Measurements from ENCODE around the gene IFNA8.
"Not testable (repeated sequence)": the region's sequence is repeated elsewhere in the genome, so short reads cannot be mapped to it uniquely, and the experiment has no call there.

The IFNA8 gene

GRCh38 chr9:21408817-21409216 is at the start of gene IFNA8:
TSS of gene IFNA8 (plus strand) at chr9:21409117. CDS start at chr9:21409177, 60 bp downstream.
- Histone ChIP-seq H3K9me3 (ENCODE audit: insufficient read depth, low read length, severe bottlenecking) (no peaks in the 10 kb centered on the region), H4K20me1 (ENCODE audit: insufficient read depth, low read length) (no peaks in the 10 kb centered on the region), H3K4me1 (ENCODE audit: insufficient read depth, low read length) (no peaks in the 10 kb centered on the region), H2AFZ (ENCODE audit: low read depth, low read length) (no peak within 1 kb of the TSS), H3K27ac (ENCODE audit: low read length) (no peak within 1 kb of the TSS), H3K4me2 (ENCODE audit: insufficient read depth, low read length) (no peak within 1 kb of the TSS), H3K79me2 (ENCODE audit: insufficient read depth, low read length) (no peaks in the 10 kb centered on the region), H3K9ac (ENCODE audit: low read depth, low read length) (no peak within 1 kb of the TSS), H3K27me3 (ENCODE audit: insufficient read depth, low read length, poor library complexity) (peaks cover 3% of the 10 kb centered on the region), H3K4me3 (ENCODE audit: low read depth in 1 of 2, low read length in 2 of 2) (no peak within 1 kb of the TSS), H3K36me3 (ENCODE audit: insufficient read depth, low read length) (no peaks in the 10 kb centered on the region)
- DNase-seq (no peak), ATAC-seq (ENCODE audit: insufficient read depth, low read depth) (no peak)
- TF ChIP-seq EZH2 (IDR thresholded peaks at IDR 0.05; ENCODE audit: borderline replicate concordance, low read depth, low read length, severe bottlenecking) (no peak), CTCF (IDR thresholded peaks at IDR 0.05; ENCODE audit: borderline replicate concordance, extremely low read depth, low read length, poor library complexity, severe bottlenecking) (no peak)

GRCh38 chr9:21362287-21362686 is 46.6 kb upstream of the IFNA8 start:
- H3K9ac ChIP-seq (ENCODE audit: low read depth, low read length), result no peak overlapping the region
- no peak for ATAC-seq (ENCODE audit: insufficient read depth, low read depth)

GRCh38 chr9:21367169-21367568 is 41.7 kb upstream of the IFNA8 start:
- H3K9me3 ChIP-seq (ENCODE audit: insufficient read depth, low read length, severe bottlenecking); H3K27me3 ChIP-seq (ENCODE audit: insufficient read depth, low read length, poor library complexity); H3K4me2 ChIP-seq (ENCODE audit: insufficient read depth, low read length); H3K27ac ChIP-seq (ENCODE audit: low read length); H3K79me2 ChIP-seq (ENCODE audit: insufficient read depth, low read length); ATAC-seq (ENCODE audit: insufficient read depth, low read depth); DNase-seq; H4K20me1 ChIP-seq (ENCODE audit: insufficient read depth, low read length); H3K4me1 ChIP-seq (ENCODE audit: insufficient read depth, low read length); H2AFZ ChIP-seq (ENCODE audit: low read depth, low read length); H3K9ac ChIP-seq (ENCODE audit: low read depth, low read length); H3K36me3 ChIP-seq (ENCODE audit: insufficient read depth, low read length); H3K4me3 ChIP-seq (ENCODE audit: low read depth in 1 of 2, low read length in 2 of 2): not testable (repeated sequence)

More at GRCh38 chr9:21362287-21362686, 46.6 kb upstream of the IFNA8 start:
- no peak overlapping the region for H3K27ac ChIP-seq (ENCODE audit: low read length)
- H3K4me3 ChIP-seq (ENCODE audit: low read depth in 1 of 2, low read length in 2 of 2), result no peak overlapping the region
- H3K79me2 ChIP-seq (ENCODE audit: insufficient read depth, low read length), result no peaks in the 10 kb centered on the region
- no peak for DNase-seq
- H3K27me3 ChIP-seq (ENCODE audit: insufficient read depth, low read length, poor library complexity), result peaks cover 6% of the 10 kb centered on the region
- peaks cover 12% of the 10 kb centered on the region for H3K4me1 ChIP-seq (ENCODE audit: insufficient read depth, low read length)
- TF ChIP-seq EZH2 (IDR thresholded peaks at IDR 0.05; ENCODE audit: borderline replicate concordance, low read depth, low read length, severe bottlenecking), result no peak
- TF ChIP-seq CTCF (IDR thresholded peaks at IDR 0.05; ENCODE audit: borderline replicate concordance, extremely low read depth, low read length, poor library complexity, severe bottlenecking), result no peak
- no peak overlapping the region for H2AFZ ChIP-seq (ENCODE audit: low read depth, low read length)
- no peaks in the 10 kb centered on the region for H3K9me3 ChIP-seq (ENCODE audit: insufficient read depth, low read length, severe bottlenecking)
- no peak overlapping the region for H3K4me2 ChIP-seq (ENCODE audit: insufficient read depth, low read length)
- H3K36me3 ChIP-seq (ENCODE audit: insufficient read depth, low read length), result no peaks in the 10 kb centered on the region
- H4K20me1 ChIP-seq (ENCODE audit: insufficient read depth, low read length), result no peaks in the 10 kb centered on the region

GRCh38 chr9:21367957-21368356 is 41.0 kb upstream of the IFNA8 start, which contains the start of gene IFNA13:
TSS of gene IFNA13 (minus strand) at chr9:21368057. CDS start at chr9:21368010, 47 bp downstream.
- no peaks in the 10 kb centered on the region for H3K79me2 ChIP-seq (ENCODE audit: insufficient read depth, low read length)
- ATAC-seq (ENCODE audit: insufficient read depth, low read depth), result no peak
- H3K27ac ChIP-seq (ENCODE audit: low read length), result no peak within 1 kb of the TSS
- no peak within 1 kb of the TSS for H2AFZ ChIP-seq (ENCODE audit: low read depth, low read length)
- H3K27me3 ChIP-seq (ENCODE audit: insufficient read depth, low read length, poor library complexity), result peaks cover 6% of the 10 kb centered on the region
- no peaks in the 10 kb centered on the region for H3K36me3 ChIP-seq (ENCODE audit: insufficient read depth, low read length)
- H3K4me1 ChIP-seq (ENCODE audit: insufficient read depth, low read length), result no peaks in the 10 kb centered on the region
- no peak for DNase-seq
- TF ChIP-seq EZH2 (IDR thresholded peaks at IDR 0.05; ENCODE audit: borderline replicate concordance, low read depth, low read length, severe bottlenecking) (no peak), CTCF (IDR thresholded peaks at IDR 0.05; ENCODE audit: borderline replicate concordance, extremely low read depth, low read length, poor library complexity, severe bottlenecking) (no peak)
- H3K4me3 ChIP-seq (ENCODE audit: low read depth in 1 of 2, low read length in 2 of 2), result no peak within 1 kb of the TSS
- no peak within 1 kb of the TSS for H3K9ac ChIP-seq (ENCODE audit: low read depth, low read length)
- no peaks in the 10 kb centered on the region for H3K9me3 ChIP-seq (ENCODE audit: insufficient read depth, low read length, severe bottlenecking)
- H3K4me2 ChIP-seq (ENCODE audit: insufficient read depth, low read length), result no peak within 1 kb of the TSS
- no peaks in the 10 kb centered on the region for H4K20me1 ChIP-seq (ENCODE audit: insufficient read depth, low read length)

- H3K4me1 ChIP-seq (ENCODE audit: insufficient read depth, low read length), result not testable (repeated sequence)
These were observed 37.5 kb upstream of the IFNA8 start for GRCh38 chr9:21371467-21371866.

More at GRCh38 chr9:21371467-21371866, 37.5 kb upstream of the IFNA8 start:
- H3K9me3 ChIP-seq (ENCODE audit: insufficient read depth, low read length, severe bottlenecking); H3K4me3 ChIP-seq (ENCODE audit: low read depth in 1 of 2, low read length in 2 of 2); DNase-seq; H3K27me3 ChIP-seq (ENCODE audit: insufficient read depth, low read length, poor library complexity); ATAC-seq (ENCODE audit: insufficient read depth, low read depth); H2AFZ ChIP-seq (ENCODE audit: low read depth, low read length); H3K36me3 ChIP-seq (ENCODE audit: insufficient read depth, low read length); H3K79me2 ChIP-seq (ENCODE audit: insufficient read depth, low read length); H3K4me2 ChIP-seq (ENCODE audit: insufficient read depth, low read length); H3K27ac ChIP-seq (ENCODE audit: low read length); H3K9ac ChIP-seq (ENCODE audit: low read depth, low read length); H4K20me1 ChIP-seq (ENCODE audit: insufficient read depth, low read length): not testable (repeated sequence)

Data from DND-41 (cell line).